DND-41 (cell line): ENCODE results near the gene KMT2B.
A peak's percentile ranks its signal among the peaks of the same experiment; 100 is the strongest.

Experiments used
- ATAC-seq: fragments of 200-7000 bp; cut with Tn5 transposase; 3 replicates; pipeline ENCODE4 v1.9.1; 2021; ENCODE audit warnings: low read depth; ENCODE audit not compliant: insufficient read depth
- DNase-seq: peaks from one replicate; pipeline ENCODE4 v3.0.0-alpha.2; 2020
- H2AFZ ChIP-seq: 2 replicates; pipeline ENCODE4 v1.6.0; 2012; ENCODE audit warnings: low read depth, low read length
- H3K27ac ChIP-seq: 2 replicates; pipeline ENCODE4 v1.5.1; 2012; ENCODE audit warnings: low read length, inconsistent platforms
- H3K27me3 ChIP-seq: fragments of 200-600 bp; sonication (generic); 2 replicates; pipeline ENCODE4 v1.6.0; 2012; ENCODE audit warnings: low read length, mild to moderate bottlenecking, inconsistent platforms; ENCODE audit not compliant: insufficient read depth, poor library complexity
- H3K36me3 ChIP-seq: 2 replicates; pipeline ENCODE4 v1.5.1; 2012; ENCODE audit warnings: low read length, inconsistent platforms; ENCODE audit not compliant: insufficient read depth
- H3K4me1 ChIP-seq: 2 replicates; pipeline ENCODE4 v1.5.1; 2012; ENCODE audit warnings: mild to moderate bottlenecking, low read length; ENCODE audit not compliant: insufficient read depth
- H3K4me2 ChIP-seq: 2 replicates; pipeline ENCODE4 v1.6.0; 2012; ENCODE audit warnings: mild to moderate bottlenecking, moderate library complexity, low read length, inconsistent platforms; ENCODE audit not compliant: insufficient read depth
- H3K4me3 ChIP-seq, 2 experiments: fragments of 200-600 bp in 1 of 2; shearing (Covaris generic) in 1 of 2; 2 replicates each; pipeline ENCODE4 v1.5.1; 2012 to 2016; ENCODE audit warnings: inconsistent platforms in 2 of 2, low read length in 2 of 2, mild to moderate bottlenecking in 2 of 2, low read depth in 1 of 2, moderate library complexity in 1 of 2
- H3K79me2 ChIP-seq: 2 replicates; pipeline ENCODE4 v1.6.0; 2012; ENCODE audit warnings: low read length, inconsistent platforms; ENCODE audit not compliant: insufficient read depth
- H3K9ac ChIP-seq: 2 replicates; pipeline ENCODE4 v1.6.0; 2012; ENCODE audit warnings: low read depth, mild to moderate bottlenecking, inconsistent platforms, low read length, moderate library complexity
- H3K9me3 ChIP-seq: 2 replicates; pipeline ENCODE4 v1.5.1; 2012; ENCODE audit warnings: low read length, moderate library complexity, mild to moderate bottlenecking, inconsistent platforms; ENCODE audit not compliant: insufficient read depth, severe bottlenecking
- H4K20me1 ChIP-seq: 2 replicates; pipeline ENCODE4 v1.6.0; 2012; ENCODE audit warnings: low read length; ENCODE audit not compliant: insufficient read depth
- CTCF ChIP-seq: IDR thresholded peaks from 2 replicates; pipeline ENCODE4 v1.5.1; 2012; ENCODE audit warnings: borderline replicate concordance, low read length, moderate library complexity, mild to moderate bottlenecking; ENCODE audit not compliant: poor library complexity, severe bottlenecking; ENCODE audit errors: extremely low read depth
- EZH2 ChIP-seq: IDR thresholded peaks from 3 replicates; pipeline ENCODE4 v1.6.1; 2012; ENCODE audit warnings: borderline replicate concordance, low read depth, mild to moderate bottlenecking, moderate library complexity, low read length, inconsistent platforms; ENCODE audit not compliant: severe bottlenecking

Gene KMT2B

GRCh38 chr19:35696835-35697234 is 21.0 kb upstream of the KMT2B start:
- Histone ChIP-seq H4K20me1 (no peaks in the 10 kb centered on the region), H3K9me3 (no peaks in the 10 kb centered on the region), H3K27ac (no peak overlapping the region), H3K4me1 (peaks cover 14% of the 10 kb centered on the region), H2AFZ (no peak overlapping the region), H3K36me3 (no peaks in the 10 kb centered on the region), H3K9ac (no peak overlapping the region), H3K79me2 (no peaks in the 10 kb centered on the region), H3K4me2 (no peak overlapping the region), H3K27me3 (no peaks in the 10 kb centered on the region), H3K4me3 (no peak overlapping the region)
- TF ChIP-seq EZH2 = no peak
- TF ChIP-seq CTCF = no peak
- ATAC-seq = no peak
- DNase-seq = no peak

- H3K9me3 ChIP-seq = no peaks in the 10 kb centered on the region
- H3K36me3 ChIP-seq = no peaks in the 10 kb centered on the region
- DNase-seq (peak; percentile 98), ATAC-seq (peak; percentile 99)
- H3K4me1 ChIP-seq = peaks cover 18% of the 10 kb centered on the region
- peak overlapping the region; percentile 21 to 78; a peak in 3 of 4 replicates for H3K4me3 ChIP-seq
- H3K27me3 ChIP-seq = no peaks in the 10 kb centered on the region
- H3K4me2 ChIP-seq = peak overlapping the region; percentile 78
- no peaks in the 10 kb centered on the region for H4K20me1 ChIP-seq
- peak overlapping the region; percentile 57 for H3K9ac ChIP-seq
- TF ChIP-seq EZH2 (no peak), CTCF (no peak)
- peak overlapping the region; percentile 75 for H3K27ac ChIP-seq
- peak overlapping the region; percentile 98 for H2AFZ ChIP-seq
- H3K79me2 ChIP-seq = no peaks in the 10 kb centered on the region
These were observed 15.4 kb upstream of the KMT2B start for GRCh38 chr19:35702223-35703012.

GRCh38 chr19:35703343-35703742 is 14.5 kb upstream of the KMT2B start:
- ATAC-seq (no peak), DNase-seq (no peak)
- no peaks in the 10 kb centered on the region for H3K79me2 ChIP-seq
- no peak overlapping the region for H3K27ac ChIP-seq
- TF ChIP-seq CTCF (no peak), EZH2 (no peak)
- peaks cover 4% of the 10 kb centered on the region for H3K27me3 ChIP-seq
- no peak overlapping the region; the same call in 1 of the 2 replicates for H3K9ac ChIP-seq
- no peaks in the 10 kb centered on the region for H3K9me3 ChIP-seq
- H4K20me1 ChIP-seq = no peaks in the 10 kb centered on the region
- H3K4me2 ChIP-seq = peak overlapping the region; percentile 78; the same call in 1 of the 2 replicates
- H3K4me1 ChIP-seq = peaks cover 18% of the 10 kb centered on the region
- H3K36me3 ChIP-seq = no peaks in the 10 kb centered on the region
- peak overlapping the region; percentile 98; the same call in 1 of the 2 replicates for H2AFZ ChIP-seq
- no peak overlapping the region for H3K4me3 ChIP-seq
